ENCODE data around the gene TEX55.
"Not testable (repeated sequence)": the region's sequence is repeated elsewhere in the genome, so short reads cannot be mapped to it uniquely, and the experiment has no call there.

The TEX55 gene

DNA sequence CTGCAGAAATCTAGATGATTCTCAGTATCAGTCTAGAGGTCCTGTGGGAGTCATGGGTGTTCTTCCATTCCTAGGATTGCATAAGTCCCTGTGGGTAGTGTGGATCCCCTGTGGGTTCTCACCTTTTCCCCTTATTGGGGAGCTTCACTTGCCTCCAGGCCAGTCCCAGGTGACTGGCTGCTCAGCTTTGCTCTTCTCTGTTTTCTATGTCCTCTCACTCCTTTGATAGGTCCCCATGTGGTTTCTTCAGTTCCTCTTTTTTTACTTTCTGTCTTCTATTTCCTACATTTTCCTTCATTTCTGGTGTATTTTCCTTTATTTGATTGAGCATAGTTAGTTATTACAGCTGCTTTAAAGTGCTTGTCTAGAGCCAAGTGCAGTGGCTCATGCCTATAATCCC lies 10.9 kb downstream of the TEX55 start:
- Histone ChIP-seq H3K4me1 (ENCODE audit: low read depth, poor library complexity, severe bottlenecking) (no peaks in the 10 kb centered on the region), H3K27me3 (ENCODE audit: insufficient read depth, low read depth) (no peaks in the 10 kb centered on the region), H3K4me3 (IDR thresholded peaks at IDR 0.05; ENCODE audit: insufficient read depth, low read depth, low read length) (no peak overlapping the region), H4K20me1 (ENCODE audit: insufficient read depth) (no peaks in the 10 kb centered on the region), H3K79me2 (ENCODE audit: insufficient read depth, low read depth) (no peaks in the 10 kb centered on the region), H3K4me2 (no peak overlapping the region), H3K27ac (no peak overlapping the region), H3K9ac (no peak overlapping the region), H2AFZ (ENCODE audit: low read depth) (no peak overlapping the region), H3K36me3 (ENCODE audit: insufficient read depth) (no peaks in the 10 kb centered on the region)
- TF ChIP-seq, protein P1, sequence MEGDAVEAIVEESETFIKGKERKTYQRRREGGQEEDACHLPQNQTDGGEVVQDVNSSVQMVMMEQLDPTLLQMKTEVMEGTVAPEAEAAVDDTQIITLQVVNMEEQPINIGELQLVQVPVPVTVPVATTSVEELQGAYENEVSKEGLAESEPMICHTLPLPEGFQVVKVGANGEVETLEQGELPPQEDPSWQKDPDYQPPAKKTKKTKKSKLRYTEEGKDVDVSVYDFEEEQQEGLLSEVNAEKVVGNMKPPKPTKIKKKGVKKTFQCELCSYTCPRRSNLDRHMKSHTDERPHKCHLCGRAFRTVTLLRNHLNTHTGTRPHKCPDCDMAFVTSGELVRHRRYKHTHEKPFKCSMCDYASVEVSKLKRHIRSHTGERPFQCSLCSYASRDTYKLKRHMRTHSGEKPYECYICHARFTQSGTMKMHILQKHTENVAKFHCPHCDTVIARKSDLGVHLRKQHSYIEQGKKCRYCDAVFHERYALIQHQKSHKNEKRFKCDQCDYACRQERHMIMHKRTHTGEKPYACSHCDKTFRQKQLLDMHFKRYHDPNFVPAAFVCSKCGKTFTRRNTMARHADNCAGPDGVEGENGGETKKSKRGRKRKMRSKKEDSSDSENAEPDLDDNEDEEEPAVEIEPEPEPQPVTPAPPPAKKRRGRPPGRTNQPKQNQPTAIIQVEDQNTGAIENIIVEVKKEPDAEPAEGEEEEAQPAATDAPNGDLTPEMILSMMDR (conservative IDR thresholded peaks at IDR 0.05; ENCODE audit: low read depth, low read length), result no peak

DNA sequence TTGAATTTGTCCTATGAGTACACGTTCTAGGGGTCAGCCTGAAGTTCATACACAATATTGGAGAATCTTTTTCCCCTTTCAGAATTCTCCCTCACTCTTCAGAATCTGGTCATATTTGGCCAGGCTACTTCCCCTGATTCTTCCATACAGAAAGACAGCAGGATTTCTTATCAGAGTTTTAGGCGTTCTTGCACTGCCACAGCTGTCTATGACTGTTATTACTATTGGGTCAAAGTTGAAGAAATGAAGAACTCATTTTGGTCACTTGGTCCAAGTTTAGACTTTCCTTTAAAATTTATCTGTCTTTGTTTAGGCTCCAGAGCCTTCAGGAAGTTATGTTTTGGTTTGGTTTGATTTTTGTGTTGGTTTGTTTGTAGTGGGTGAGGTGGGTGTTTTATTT lies 12.0 kb downstream of the TEX55 start:
- Histone ChIP-seq H3K36me3 (ENCODE audit: insufficient read depth) (no peaks in the 10 kb centered on the region), H3K79me2 (ENCODE audit: insufficient read depth, low read depth) (no peaks in the 10 kb centered on the region), H3K4me2 (no peak overlapping the region), H3K9ac (no peak overlapping the region), H4K20me1 (ENCODE audit: insufficient read depth) (no peaks in the 10 kb centered on the region), H3K4me1 (ENCODE audit: low read depth, poor library complexity, severe bottlenecking) (no peaks in the 10 kb centered on the region), H3K4me3 (IDR thresholded peaks at IDR 0.05; ENCODE audit: insufficient read depth, low read depth, low read length) (no peak overlapping the region), H3K27me3 (ENCODE audit: insufficient read depth, low read depth) (no peaks in the 10 kb centered on the region), H3K27ac (no peak overlapping the region), H2AFZ (ENCODE audit: low read depth) (no peak overlapping the region)
- TF ChIP-seq, protein P1 (conservative IDR thresholded peaks at IDR 0.05; ENCODE audit: low read depth, low read length), result no peak

DNA sequence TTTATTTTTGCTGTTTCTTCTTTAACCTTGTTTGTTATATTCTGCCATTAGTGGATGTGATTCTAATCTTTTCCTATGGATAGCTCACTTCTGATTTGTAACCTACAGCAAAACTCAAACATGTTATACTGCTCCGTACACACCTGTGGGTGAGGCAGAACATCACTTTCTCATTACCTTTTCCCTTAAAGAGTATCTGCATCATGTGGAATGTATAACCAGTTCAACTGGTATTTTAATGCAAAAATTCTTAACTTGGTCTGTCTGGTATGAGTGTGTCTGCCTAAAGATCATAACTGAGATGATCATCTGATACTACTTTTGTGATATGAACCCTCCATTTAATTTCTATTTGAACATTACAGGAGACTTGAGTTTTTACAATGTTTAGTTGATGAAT lies 14.4 kb downstream of the TEX55 start:
- Histone ChIP-seq H3K27ac (no peak overlapping the region), H3K27me3 (ENCODE audit: insufficient read depth, low read depth) (no peaks in the 10 kb centered on the region), H3K4me1 (ENCODE audit: low read depth, poor library complexity, severe bottlenecking) (no peaks in the 10 kb centered on the region), H3K36me3 (ENCODE audit: insufficient read depth) (no peaks in the 10 kb centered on the region), H4K20me1 (ENCODE audit: insufficient read depth) (no peaks in the 10 kb centered on the region), H3K4me3 (IDR thresholded peaks at IDR 0.05; ENCODE audit: insufficient read depth, low read depth, low read length) (no peak overlapping the region), H3K79me2 (ENCODE audit: insufficient read depth, low read depth) (no peaks in the 10 kb centered on the region), H3K4me2 (no peak overlapping the region), H3K9ac (no peak overlapping the region), H2AFZ (ENCODE audit: low read depth) (no peak overlapping the region)
- TF ChIP-seq, protein P1 (conservative IDR thresholded peaks at IDR 0.05; ENCODE audit: low read depth, low read length), result no peak

DNA sequence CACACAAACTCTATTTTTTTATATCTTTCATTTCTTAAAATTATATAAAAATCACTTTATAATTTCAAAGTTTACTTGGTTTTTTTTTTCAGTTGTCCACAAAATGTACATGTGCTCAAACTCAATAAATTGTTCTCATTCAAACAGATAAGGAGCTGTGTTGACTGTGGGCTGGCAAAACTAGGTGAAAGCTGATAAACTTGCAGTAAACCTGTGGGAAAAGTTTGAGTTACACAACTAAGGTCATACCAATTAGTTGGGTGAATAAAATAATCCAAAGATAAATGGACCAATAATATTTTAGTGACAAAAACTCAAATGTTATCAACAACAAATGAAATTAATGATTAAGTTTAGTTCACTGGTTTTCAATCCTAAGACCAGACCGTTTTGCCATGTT lies 14.8 kb downstream of the TEX55 start:
- H3K4me2 ChIP-seq, result no peak overlapping the region
- H3K36me3 ChIP-seq (ENCODE audit: insufficient read depth), result no peaks in the 10 kb centered on the region
- no peaks in the 10 kb centered on the region for H3K27me3 ChIP-seq (ENCODE audit: insufficient read depth, low read depth)
- no peak overlapping the region for H2AFZ ChIP-seq (ENCODE audit: low read depth)
- TF ChIP-seq, protein P1 (conservative IDR thresholded peaks at IDR 0.05; ENCODE audit: low read depth, low read length), result no peak
- no peak overlapping the region for H3K27ac ChIP-seq
- H3K4me1 ChIP-seq (ENCODE audit: low read depth, poor library complexity, severe bottlenecking), result no peaks in the 10 kb centered on the region
- no peak overlapping the region for H3K4me3 ChIP-seq (IDR thresholded peaks at IDR 0.05; ENCODE audit: insufficient read depth, low read depth, low read length)
- H3K79me2 ChIP-seq (ENCODE audit: insufficient read depth, low read depth), result no peaks in the 10 kb centered on the region
- H4K20me1 ChIP-seq (ENCODE audit: insufficient read depth), result no peaks in the 10 kb centered on the region
- H3K9ac ChIP-seq, result no peak overlapping the region

DNA sequence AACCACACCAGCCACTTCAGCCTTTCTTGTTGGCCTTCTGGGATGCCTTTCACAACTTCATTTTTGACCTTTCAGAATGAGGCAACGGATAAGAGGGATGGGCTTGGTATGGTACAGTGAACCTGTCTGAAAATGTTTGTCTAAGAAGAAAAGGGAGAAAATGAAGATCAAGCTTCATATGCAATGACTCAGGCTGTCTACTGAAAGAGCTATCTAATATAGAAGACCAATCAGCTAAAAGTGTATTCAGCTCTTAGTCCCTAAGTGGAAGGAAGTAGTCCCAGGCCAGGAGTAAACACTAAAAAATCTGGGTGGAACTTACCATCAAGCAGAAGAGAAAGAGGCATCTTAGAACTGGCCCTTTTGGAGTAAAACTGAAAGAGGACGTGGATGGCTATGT lies 15.3 kb downstream of the TEX55 start:
- no peak overlapping the region for H3K4me2 ChIP-seq
- H3K36me3 ChIP-seq (ENCODE audit: insufficient read depth), result no peaks in the 10 kb centered on the region
- H3K27ac ChIP-seq, result no peak overlapping the region
- no peak overlapping the region for H2AFZ ChIP-seq (ENCODE audit: low read depth)
- no peaks in the 10 kb centered on the region for H3K27me3 ChIP-seq (ENCODE audit: insufficient read depth, low read depth)
- no peaks in the 10 kb centered on the region for H4K20me1 ChIP-seq (ENCODE audit: insufficient read depth)
- no peak overlapping the region for H3K4me3 ChIP-seq (IDR thresholded peaks at IDR 0.05; ENCODE audit: insufficient read depth, low read depth, low read length)
- no peak overlapping the region for H3K9ac ChIP-seq
- no peaks in the 10 kb centered on the region for H3K4me1 ChIP-seq (ENCODE audit: low read depth, poor library complexity, severe bottlenecking)
- H3K79me2 ChIP-seq (ENCODE audit: insufficient read depth, low read depth), result no peaks in the 10 kb centered on the region
- TF ChIP-seq, protein P1 (conservative IDR thresholded peaks at IDR 0.05; ENCODE audit: low read depth, low read length), result no peak

DNA sequence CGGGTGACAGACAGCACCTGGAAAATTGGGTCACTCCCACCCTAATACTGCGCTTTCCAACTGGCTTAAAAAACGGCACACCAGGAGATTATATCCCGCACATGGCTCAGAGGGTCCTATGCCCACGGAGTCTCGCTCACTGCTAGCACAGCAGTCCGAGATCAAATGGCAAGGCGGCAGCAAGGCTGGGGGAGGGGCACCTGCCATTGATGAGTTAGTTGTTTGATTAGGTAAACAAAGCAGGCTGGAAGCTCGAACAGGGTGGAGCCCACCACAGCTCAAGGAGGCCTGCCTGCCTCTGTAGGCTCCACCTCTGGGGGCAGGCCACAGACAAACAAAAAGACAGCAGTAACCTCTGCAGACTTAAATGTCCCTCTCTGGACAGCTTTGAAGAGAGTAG lies 18.8 kb downstream of the TEX55 start:
- H3K27me3 ChIP-seq (ENCODE audit: insufficient read depth, low read depth); H3K4me1 ChIP-seq (ENCODE audit: low read depth, poor library complexity, severe bottlenecking); H3K27ac ChIP-seq; H3K4me2 ChIP-seq; H3K9ac ChIP-seq; H3K36me3 ChIP-seq (ENCODE audit: insufficient read depth); H2AFZ ChIP-seq (ENCODE audit: low read depth); H3K4me3 ChIP-seq (IDR thresholded peaks at IDR 0.05; ENCODE audit: insufficient read depth, low read depth, low read length); H3K79me2 ChIP-seq (ENCODE audit: insufficient read depth, low read depth); H4K20me1 ChIP-seq (ENCODE audit: insufficient read depth): not testable (repeated sequence)

Data from KMS-11 (cell line).